Osteocyte (in vitro differentiated cells): ENCODE measurements around the gene ADAMTS9. TPM values are rescaled to one million over a fixed set of nuclear protein-coding genes. Genes with fewer than 3 reads are reported as not detected.

Experiments
- DNase-seq: peaks from one replicate; pipeline ENCODE4 v3.0.0; 2021; ENCODE audit warnings: mixed read lengths; ENCODE audit not compliant: unreplicated experiment; ENCODE audit errors: extremely low spot score
- H3K27ac Mint-ChIP-seq: one replicate; pipeline ENCODE4 v1.8.0; 2021; ENCODE audit warnings: mild to moderate bottlenecking, mixed read lengths; ENCODE audit not compliant: unreplicated experiment
- H3K27me3 Mint-ChIP-seq: one replicate; pipeline ENCODE4 v1.8.0; 2021; ENCODE audit warnings: mixed read lengths; ENCODE audit not compliant: unreplicated experiment
- H3K36me3 Mint-ChIP-seq: one replicate; pipeline ENCODE4 v1.8.0; 2021; ENCODE audit warnings: mixed read lengths; ENCODE audit not compliant: unreplicated experiment
- H3K4me1 Mint-ChIP-seq: one replicate; pipeline ENCODE4 v1.8.0; 2021; ENCODE audit warnings: mixed read lengths; ENCODE audit not compliant: unreplicated experiment
- H3K4me3 Mint-ChIP-seq: one replicate; pipeline ENCODE4 v1.8.0; 2021; ENCODE audit warnings: mild to moderate bottlenecking, moderate library complexity, mixed read lengths; ENCODE audit not compliant: unreplicated experiment
- H3K9me3 Mint-ChIP-seq: one replicate; pipeline ENCODE4 v1.8.0; 2021; ENCODE audit warnings: mixed read lengths; ENCODE audit not compliant: unreplicated experiment
- CTCF ChIP-seq: fragments of 200-600 bp; sonication (generic); IDR thresholded peaks from 2 replicates; pipeline ENCODE4 v1.5.0; 2021; ENCODE audit warnings: antibody characterized with exemption, mild to moderate bottlenecking, moderate library complexity
- total RNA-seq: library from RNA; stranded (reverse); gene quantifications from 2 replicates; pipeline ENCODE4 v1.2.1, GENCODE V29; 2021

The ADAMTS9 gene
- total RNA-seq, 1 donor from 2014 or later = 1.5 TPM

DNA sequence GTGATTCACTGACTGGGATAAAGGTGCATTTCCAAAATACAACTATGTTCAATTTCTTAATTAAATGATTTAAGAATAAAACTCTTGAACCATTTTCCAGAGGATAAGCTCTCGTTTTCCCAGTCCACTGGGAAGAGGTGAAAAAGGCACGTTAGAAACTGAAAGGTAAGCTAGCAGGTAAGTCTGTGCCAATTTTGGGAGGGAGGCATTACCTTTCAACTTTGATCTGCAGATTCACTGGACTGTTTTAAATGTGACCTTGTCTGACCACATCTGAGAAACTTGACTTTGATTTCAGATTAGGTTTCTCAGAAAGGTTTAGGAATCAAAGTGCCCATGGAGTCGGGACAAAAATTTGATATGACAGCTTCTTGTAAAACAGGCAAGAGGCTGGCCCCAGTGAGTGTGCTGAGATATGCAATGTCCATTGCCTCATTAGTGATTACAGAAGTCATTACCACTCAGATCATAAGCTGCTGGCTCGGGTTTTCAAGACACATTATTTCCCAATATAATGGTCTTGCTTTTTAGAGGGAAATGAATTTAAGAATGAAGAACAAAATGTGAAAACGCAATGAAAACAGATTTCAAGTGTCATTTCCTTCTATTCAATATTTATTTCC, 118.8 kb downstream of the ADAMTS9 start:
- no peak for TF ChIP-seq CTCF
- peaks cover 15% of the 10 kb centered on the region for H3K27me3 Mint-ChIP-seq
- no peak for DNase-seq
- peaks cover under 1% of the 10 kb centered on the region for H3K4me1 Mint-ChIP-seq
- no peaks in the 10 kb centered on the region for H3K9me3 Mint-ChIP-seq
- no peak overlapping the region for H3K4me3 Mint-ChIP-seq
- H3K27ac Mint-ChIP-seq = no peak overlapping the region
- H3K36me3 Mint-ChIP-seq = no peaks in the 10 kb centered on the region

- Mint-ChIP-seq H3K4me3 (no peak overlapping the region), H3K9me3 (no peaks in the 10 kb centered on the region), H3K36me3 (no peaks in the 10 kb centered on the region), H3K4me1 (peaks cover 5% of the 10 kb centered on the region), H3K27me3 (peaks cover 19% of the 10 kb centered on the region), H3K27ac (no peak overlapping the region)
- no peak for TF ChIP-seq CTCF
- DNase-seq = no peak
Observed at GRCh38 chr3:64566859-64567258, 120.9 kb downstream of the ADAMTS9 start.

DNA sequence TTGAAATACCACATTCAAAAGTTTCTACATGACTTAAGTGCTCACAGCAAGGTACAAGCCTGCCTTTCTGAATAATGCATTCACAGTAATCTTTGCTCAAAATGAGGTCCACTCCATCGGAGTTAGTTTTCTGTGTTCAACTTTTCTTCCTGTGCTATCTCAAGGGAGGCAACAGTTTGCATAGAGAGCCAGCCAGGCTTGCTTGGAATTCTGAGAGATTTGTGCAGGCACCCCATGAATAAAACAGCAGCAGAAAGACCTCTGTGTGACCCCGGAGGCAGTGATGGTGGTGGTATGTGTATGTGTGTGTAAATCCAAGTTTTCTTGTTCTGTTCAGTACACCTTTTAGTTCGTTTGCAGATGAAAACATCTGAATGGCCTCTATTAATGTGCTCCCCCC, 124.0 kb downstream of the ADAMTS9 start:
- peaks cover 5% of the 10 kb centered on the region for H3K4me1 Mint-ChIP-seq
- no peak overlapping the region for H3K27ac Mint-ChIP-seq
- H3K36me3 Mint-ChIP-seq = no peaks in the 10 kb centered on the region
- peaks cover 14% of the 10 kb centered on the region for H3K27me3 Mint-ChIP-seq
- H3K4me3 Mint-ChIP-seq = no peak overlapping the region
- H3K9me3 Mint-ChIP-seq = no peaks in the 10 kb centered on the region
- TF ChIP-seq CTCF = no peak
- no peak for DNase-seq

DNA sequence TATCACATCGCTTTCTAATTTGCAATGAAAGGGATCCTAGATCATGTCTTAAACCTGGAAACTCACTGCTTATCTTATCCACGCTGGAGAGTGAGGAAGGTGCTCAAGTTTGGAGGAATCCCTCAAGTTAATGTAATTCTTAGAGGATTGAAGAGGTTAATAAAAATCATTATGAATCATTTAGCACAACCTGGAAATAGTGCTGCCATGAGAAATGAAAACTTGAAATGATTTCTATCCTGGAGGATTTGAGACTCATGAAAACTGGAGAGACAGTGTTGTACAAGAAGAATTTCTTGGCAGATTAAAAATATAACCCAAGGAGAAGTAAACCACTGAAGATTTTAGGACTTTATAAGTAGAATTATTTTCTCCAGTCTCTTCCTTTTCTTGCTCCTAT, 125.9 kb downstream of the ADAMTS9 start:
- no peak for DNase-seq
- no peak for TF ChIP-seq CTCF
- Mint-ChIP-seq H3K27ac (no peak overlapping the region), H3K36me3 (no peaks in the 10 kb centered on the region), H3K27me3 (peaks cover 10% of the 10 kb centered on the region), H3K9me3 (no peaks in the 10 kb centered on the region), H3K4me3 (no peak overlapping the region), H3K4me1 (peaks cover 5% of the 10 kb centered on the region)

DNA sequence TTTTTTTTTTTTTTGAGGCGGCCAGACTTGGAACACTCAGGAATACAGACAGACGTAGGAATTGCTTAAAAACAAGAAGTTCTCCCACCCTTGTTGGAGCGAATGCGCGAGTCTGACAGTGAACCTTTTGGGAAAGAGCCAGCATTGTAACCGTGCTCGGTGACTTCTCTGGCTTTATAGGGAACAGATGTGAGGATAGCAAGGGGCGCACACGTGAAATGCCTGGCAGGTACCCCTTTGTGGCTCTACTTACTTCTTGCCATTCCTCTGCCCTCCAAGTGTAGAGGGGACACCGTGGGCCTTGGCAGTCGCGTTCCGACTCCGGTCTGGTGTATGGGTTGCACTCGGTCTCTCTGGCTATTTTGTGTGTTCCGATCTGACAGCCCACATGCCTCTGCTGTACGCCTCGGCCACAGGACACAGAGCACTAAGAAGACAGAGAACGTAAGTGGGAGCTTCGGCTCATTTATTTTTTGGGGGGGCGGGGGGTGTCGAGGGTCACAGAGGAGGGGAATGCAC, 126.4 kb downstream of the ADAMTS9 start:
- no peak for TF ChIP-seq CTCF
- Mint-ChIP-seq H3K27me3 (peaks cover 12% of the 10 kb centered on the region), H3K4me3 (no peak overlapping the region), H3K4me1 (peaks cover 5% of the 10 kb centered on the region), H3K9me3 (no peaks in the 10 kb centered on the region), H3K27ac (no peak overlapping the region), H3K36me3 (no peaks in the 10 kb centered on the region)
- DNase-seq = no peak
